GM12878 (cell line): ENCODE results near the gene HERPUD2. TPM values are rescaled to one million over a fixed set of nuclear protein-coding genes. Genes with fewer than 3 reads are reported as not detected.

Experiments used
- ATAC-seq: fragments of 200-7000 bp; cut with Tn5 transposase; 3 replicates; pipeline ENCODE4 v1.9.1; 2020; ENCODE audit warnings: mild to moderate bottlenecking, moderate library complexity
- BruUV-seq: library from RNA; stranded (reverse); fragments of 400-500 nt; replicated peaks from 2 replicates; lab custom pipeline; 2021; lab: Mats Ljungman, UMichigan
- CTCF ChIA-PET: fragments of 300-600 bp; sonication (Branson Sonifier 250); formaldehyde crosslinking; extraction: SDS; loops from one replicate; lab custom pipeline; 2021; ENCODE audit warnings: inconsistent platforms; lab: Yijun Ruan, JAX
- POLR2A ChIA-PET: fragments of 350-600 bp; formaldehyde crosslinking; extraction: SDS; loops from one replicate; lab custom pipeline; 2021; ENCODE audit warnings: inconsistent platforms; lab: Charles Lee
- RAD21 ChIA-PET: fragments of 300-600 bp; sonication (Branson Sonifier 250); formaldehyde crosslinking; loops from one replicate; lab custom pipeline; 2023; ENCODE audit warnings: antibody characterized with exemption; ENCODE audit not compliant: unreplicated experiment; lab: Charles Lee
- SMC1A ChIA-PET: fragments of 300-600 bp; sonication (Branson Sonifier 250); formaldehyde crosslinking; loops from one replicate; lab custom pipeline; 2023; ENCODE audit not compliant: unreplicated experiment, uncharacterized antibody; lab: Charles Lee
- DNase-seq: peaks from one replicate; pipeline ENCODE4 v3.0.0-alpha.2; 2011; ENCODE audit warnings: low read depth, low spot score
- FAIRE-seq: peaks from 3 replicates; lab custom pipeline; 2011; peaks lifted over from hg19 to GRCh38; lab: Jason Lieb, UNC
- H2AFZ ChIP-seq: 2 replicates; pipeline ENCODE4 v1.6.0; 2011; ENCODE audit warnings: low read depth, low read length, control low read depth; ENCODE audit not compliant: control insufficient read depth
- H3K27ac ChIP-seq: 2 replicates; pipeline ENCODE4 v1.5.1; 2011; ENCODE audit warnings: control low read depth; ENCODE audit not compliant: control insufficient read depth, insufficient read depth
- H3K27me3 ChIP-seq, 2 experiments: replicated peaks in 1 of 2; 2 replicates each; pipeline versions ENCODE4 v1.6.0 to v1.6.1; 2011; ENCODE audit warnings: low read length in 1 of 2; ENCODE audit not compliant: control insufficient read depth in 2 of 2, insufficient read depth in 2 of 2
- H3K36me3 ChIP-seq, 2 experiments: 2 replicates each; pipeline ENCODE4 v1.5.1; 2011; ENCODE audit warnings: low read length in 1 of 2; ENCODE audit not compliant: control insufficient read depth in 2 of 2, insufficient read depth in 2 of 2
- H3K4me1 ChIP-seq: 2 replicates; pipeline ENCODE4 v1.6.1; 2011; ENCODE audit warnings: mild to moderate bottlenecking, low read length, moderate library complexity, mixed read lengths; ENCODE audit not compliant: control insufficient read depth, insufficient read depth
- H3K4me2 ChIP-seq: 2 replicates; pipeline ENCODE4 v1.6.0; 2011; ENCODE audit warnings: control low read depth; ENCODE audit not compliant: control insufficient read depth, insufficient read depth
- H3K4me3 ChIP-seq: fragments of 200-600 bp; sonication (generic); 2 replicates; pipeline ENCODE4 v1.5.1; 2016
- H3K79me2 ChIP-seq: 2 replicates; pipeline ENCODE4 v1.6.0; 2011; ENCODE audit warnings: low read length; ENCODE audit not compliant: control insufficient read depth, insufficient read depth
- H3K9ac ChIP-seq: 2 replicates; pipeline ENCODE4 v1.8.0; 2011; ENCODE audit warnings: low read length, control low read depth, mixed read lengths; ENCODE audit not compliant: control insufficient read depth, insufficient read depth
- H3K9me3 ChIP-seq: replicated peaks from 3 replicates; pipeline ENCODE4 v1.5.1; 2011; ENCODE audit warnings: mild to moderate bottlenecking, low read length; ENCODE audit not compliant: control insufficient read depth, insufficient read depth
- H4K20me1 ChIP-seq: 2 replicates; pipeline ENCODE4 v1.6.0; 2011; ENCODE audit not compliant: control insufficient read depth, insufficient read depth
- ASH2L ChIP-seq: fragments of 300-600, 200-600 bp; sonication (generic); IDR thresholded peaks from 2 replicates; pipeline ENCODE4 v1.6.1; 2017; ENCODE audit warnings: low read depth, mild to moderate bottlenecking, borderline replicate concordance
- ATF2 ChIP-seq: IDR thresholded peaks from 2 replicates; pipeline ENCODE4 v1.6.1; 2012; ENCODE audit warnings: low read length, inconsistent platforms
- CEBPB ChIP-seq, 2 experiments: fragments of 150-350 bp in 1 of 2; IDR thresholded peaks; 2 replicates each; pipeline ENCODE4 v1.6.1; 2012 to 2014; ENCODE audit warnings: low read depth in 2 of 2, low read length in 2 of 2, borderline replicate concordance in 1 of 2, inconsistent platforms in 1 of 2
- CREB1 ChIP-seq: IDR thresholded peaks from 2 replicates; pipeline ENCODE4 v1.6.1; 2012; ENCODE audit warnings: low read depth, mild to moderate bottlenecking, inconsistent platforms
- EZH2 ChIP-seq: IDR thresholded peaks from 2 replicates; pipeline ENCODE4 v1.6.1; 2012; ENCODE audit warnings: low read depth, mild to moderate bottlenecking, control low read depth, inconsistent platforms, low read length, borderline replicate concordance; ENCODE audit not compliant: control insufficient read depth
- HDAC2 ChIP-seq: fragments of 200-600 bp; sonication (generic); IDR thresholded peaks from 2 replicates; pipeline ENCODE4 v1.6.1; 2017
- IKZF2 ChIP-seq, 2 experiments: fragments of 450-650 bp; IDR thresholded peaks; 2 replicates each; pipeline ENCODE4 v1.6.1; 2017; ENCODE audit warnings: mild to moderate bottlenecking in 2 of 2, moderate library complexity in 2 of 2
- IRF5 ChIP-seq: fragments of 450-650 bp; IDR thresholded peaks from 2 replicates; pipeline ENCODE4 v1.6.1; 2017; ENCODE audit warnings: borderline replicate concordance
- JUND ChIP-seq: IDR thresholded peaks from 2 replicates; pipeline ENCODE4 v1.6.1; 2012; ENCODE audit warnings: low read depth, mild to moderate bottlenecking, low read length, improper control_type of control experiment, moderate library complexity
- SP1 ChIP-seq: IDR thresholded peaks from one replicate; pipeline ENCODE4 v1.6.1; 2011; ENCODE audit warnings: low read depth, low read length
- TAF1 ChIP-seq: IDR thresholded peaks from 2 replicates; pipeline ENCODE4 v1.6.1; 2011; ENCODE audit warnings: mild to moderate bottlenecking, low read depth, low read length, borderline replicate concordance
- ZNF207 ChIP-seq: fragments of 450-650 bp; IDR thresholded peaks from 2 replicates; pipeline ENCODE4 v1.6.1; 2014; ENCODE audit warnings: antibody characterized with exemption, mild to moderate bottlenecking, borderline replicate concordance
- WGBS: methylation state at CpG from one replicate; pipeline ENCODE4 v1.1.6; 2016; ENCODE audit warnings: low lambda C conversion rate; ENCODE audit not compliant: insufficient replicate concordance, insufficient coverage; ENCODE audit errors: missing lambda C conversion rate; 5-methylcytosine and 5-hydroxymethylcytosine counted together
- in situ Hi-C: fragments of 300-500 bp; cut with MboI; formaldehyde crosslinking; loops from 9 replicates; pipeline ENCODE4 v1.14.3; 2018; ENCODE audit warnings: mixed read lengths
- intact Hi-C: fragments of 100-400 bp; cut with micrococcal nuclease; formaldehyde crosslinking; loops from one replicate; pipeline ENCODE4 v1.14.2; 2022; ENCODE audit not compliant: unreplicated experiment
- polyA plus RNA-seq, 11 experiments: library from polyadenylated mRNA; depleted of rRNA in 4 of 11; unstranded in 6 of 11; stranded (reverse) in 5 of 11; fragments of >200 nt; fragmentation: Nextera tagmentation in 4 of 11; fragmentation: Illumina TruSeq in 1 of 11; extraction: Ambion mirVana in 4 of 11; extraction: Trizol in 1 of 11; gene quantifications; 1 replicate in 1 of 11; 2 replicates in 10 of 11; pipeline versions ENCODE4 v1.2.1 to v1.2.3, GENCODE V29; 2011 to 2016; ENCODE audit warnings: inconsistent platforms in 2 of 11, missing spikeins in 2 of 11, low read depth in 1 of 11
- total RNA-seq, 4 experiments: library from RNA; depleted of rRNA in 3 of 4; stranded (reverse); fragments of >200 nt in 3 of 4; fragmentation: Illumina TruSeq in 1 of 4; extraction: Trizol in 1 of 4; gene quantifications; 2 replicates each; pipeline versions ENCODE4 v1.2.1 to v1.2.3, GENCODE V29; 2013 to 2021

HERPUD2 gene
- total and polyA plus RNA-seq, 10 of the 15 experiments (the other 5 are each of a cell fraction or from before 2014, with no cell fraction given) = 4.7 to 69.6 (median 13.9) TPM

- ChIA-PET SMC1A (no interaction called here), RAD21 (no interaction called here), POLR2A (no interaction called here), CTCF (no interaction called here)
- no peak overlapping the region for H3K4me3 ChIP-seq
- H3K27ac ChIP-seq = no peak overlapping the region
- DNase-seq (no peak), FAIRE-seq (no peak), ATAC-seq (peak; percentile 83)
- H3K9me3 ChIP-seq = peaks cover 2% of the 10 kb centered on the region; the same call in 2 of the 3 replicates
- BruUV-seq = no TSS peak
- H3K4me1 ChIP-seq = peaks cover 8% of the 10 kb centered on the region; the same call in 1 of the 2 replicates
- 94% methylated on average over 1 of the region's 1 CpG for WGBS
- 0 out of 2 replicates have a peak overlapping the region, but pooled peaks have one; percentile 13 for H3K4me2 ChIP-seq
- H3K9ac ChIP-seq = no peak overlapping the region
- intact Hi-C loops = no loop called here
- no peak overlapping the region for H2AFZ ChIP-seq
- H3K36me3 ChIP-seq = peaks cover 2 to 6% of the 10 kb centered on the region in 2 experiments; a peak in 2 of 4 replicates
- TF ChIP-seq IKZF2 (IDR thresholded peaks at IDR 0.05) (no peak), JUND (no peak), EZH2 (no peak), SP1 (no peak), HDAC2 (no peak), ATF2 (no peak), CEBPB (IDR thresholded peaks at IDR 0.05; ENCODE audit: borderline replicate concordance in 1 of 2, low read depth in 2 of 2, low read length in 2 of 2) (no peak), CREB1 (no peak), ASH2L (no peak), TAF1 (no peak), ZNF207 (no peak), IRF5 (no peak)
- H4K20me1 ChIP-seq = no peaks in the 10 kb centered on the region
- H3K27me3 ChIP-seq = no peaks in the 10 kb centered on the region
- H3K79me2 ChIP-seq = peaks cover 6% of the 10 kb centered on the region
- in situ Hi-C loops = no loop called here
Measured at GRCh38 chr7:35681231-35682029, 13.5 kb downstream of the HERPUD2 start.
